GM19372 (cell line): Measurements from ENCODE around the gene SLC18A3.

ENCODE experiments used
- ATAC-seq: cut with Tn5 transposase; IDR thresholded peaks from one replicate; pipeline ENCODE4 v1.9.1; 2021; ENCODE audit warnings: mild to moderate bottlenecking, low read depth, moderate library complexity; ENCODE audit not compliant: unreplicated experiment

The SLC18A3 gene

DNA sequence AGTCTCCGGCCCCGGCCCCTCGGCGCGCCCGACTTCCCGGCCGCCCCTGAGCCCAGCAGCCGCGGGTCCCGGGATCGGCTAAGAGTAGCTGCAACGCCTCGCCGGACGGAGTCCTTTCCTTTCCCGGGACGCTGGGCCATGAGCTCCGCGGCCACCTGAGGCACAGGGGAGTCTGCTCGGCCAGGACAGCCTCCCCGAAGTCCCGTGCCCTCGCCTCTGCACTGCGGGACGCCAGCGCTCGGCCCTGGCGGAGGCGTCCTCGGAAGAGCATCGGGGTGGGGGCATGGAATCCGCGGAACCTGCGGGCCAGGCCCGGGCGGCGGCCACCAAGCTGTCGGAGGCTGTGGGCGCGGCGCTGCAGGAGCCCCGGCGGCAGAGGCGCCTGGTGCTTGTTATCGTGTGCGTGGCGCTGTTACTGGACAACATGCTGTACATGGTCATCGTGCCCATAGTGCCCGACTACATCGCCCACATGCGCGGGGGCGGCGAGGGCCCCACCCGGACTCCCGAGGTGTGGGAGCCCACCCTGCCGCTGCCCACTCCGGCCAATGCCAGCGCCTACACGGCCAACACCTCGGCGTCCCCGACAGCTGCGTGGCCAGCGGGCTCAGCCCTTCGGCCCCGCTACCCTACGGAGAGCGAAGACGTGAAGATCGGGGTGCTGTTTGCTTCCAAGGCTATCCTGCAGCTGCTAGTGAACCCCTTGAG is 502 bp downstream of the SLC18A3 start:
- no peak for ATAC-seq

- ATAC-seq, result no peak
These were observed 1.2 kb downstream of the SLC18A3 start for GRCh38 chr10:49611166-49611815.

DNA sequence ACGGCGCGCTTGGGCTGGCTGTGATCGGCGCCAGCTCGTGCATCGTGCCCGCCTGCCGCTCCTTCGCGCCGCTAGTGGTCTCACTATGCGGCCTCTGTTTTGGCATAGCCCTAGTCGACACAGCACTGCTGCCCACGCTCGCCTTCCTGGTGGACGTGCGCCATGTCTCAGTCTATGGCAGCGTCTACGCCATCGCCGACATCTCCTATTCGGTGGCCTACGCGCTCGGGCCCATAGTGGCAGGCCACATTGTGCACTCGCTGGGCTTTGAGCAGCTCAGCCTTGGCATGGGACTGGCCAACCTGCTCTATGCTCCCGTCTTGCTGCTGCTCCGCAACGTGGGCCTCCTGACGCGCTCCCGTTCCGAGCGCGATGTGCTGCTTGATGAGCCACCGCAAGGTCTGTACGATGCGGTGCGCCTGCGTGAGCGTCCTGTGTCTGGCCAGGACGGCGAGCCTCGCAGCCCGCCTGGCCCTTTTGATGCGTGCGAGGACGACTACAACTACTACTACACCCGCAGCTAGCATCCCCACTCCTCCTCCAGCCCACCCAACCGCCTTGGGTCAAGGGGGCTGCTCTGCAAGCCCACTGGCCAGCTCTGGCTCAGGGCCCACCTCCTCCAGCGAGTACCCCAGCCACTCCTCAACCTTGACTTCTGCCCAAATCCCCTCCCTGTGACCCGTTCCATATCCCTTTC is 1.9 kb downstream of the SLC18A3 start:
- ATAC-seq, result no peak

GRCh38 chr10:49612513-49613164 is 2.5 kb downstream of the SLC18A3 start:
- no peak for ATAC-seq

DNA sequence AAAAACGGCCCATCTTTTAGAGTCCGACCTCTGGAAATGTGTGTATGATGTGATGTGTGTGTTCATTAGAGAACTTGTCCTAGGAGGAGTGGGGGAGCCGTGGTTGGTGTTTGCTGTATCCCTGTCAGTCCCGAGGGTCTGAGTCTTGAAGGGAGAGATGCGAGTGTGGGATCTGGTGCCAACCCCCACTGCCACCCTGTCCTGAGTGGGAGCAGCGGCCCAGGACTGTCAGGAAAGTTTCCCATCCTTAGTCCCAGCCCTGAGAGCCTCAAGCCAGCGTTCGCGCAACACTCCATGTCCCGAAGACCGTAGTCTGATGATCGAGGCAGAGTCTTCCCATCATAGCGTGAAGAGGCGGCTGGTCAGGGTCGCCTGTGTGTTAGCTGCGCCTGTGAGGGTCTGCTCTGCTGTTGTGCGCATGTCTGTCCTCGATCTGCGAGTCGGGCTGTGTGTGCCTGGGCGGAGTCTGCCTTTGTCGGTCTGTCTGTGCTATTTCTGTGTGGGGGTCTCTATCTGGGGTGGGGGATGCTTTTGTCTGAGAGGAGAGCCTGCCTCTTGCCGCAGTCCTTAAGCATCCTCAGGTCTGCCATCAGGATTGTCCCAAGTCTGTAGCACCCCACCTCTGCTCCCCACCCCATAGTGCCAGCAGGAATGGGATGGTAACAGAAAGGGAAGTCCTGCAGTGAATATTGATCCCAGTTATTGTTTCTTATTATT is 3.2 kb downstream of the SLC18A3 start:
- no peak for ATAC-seq

DNA sequence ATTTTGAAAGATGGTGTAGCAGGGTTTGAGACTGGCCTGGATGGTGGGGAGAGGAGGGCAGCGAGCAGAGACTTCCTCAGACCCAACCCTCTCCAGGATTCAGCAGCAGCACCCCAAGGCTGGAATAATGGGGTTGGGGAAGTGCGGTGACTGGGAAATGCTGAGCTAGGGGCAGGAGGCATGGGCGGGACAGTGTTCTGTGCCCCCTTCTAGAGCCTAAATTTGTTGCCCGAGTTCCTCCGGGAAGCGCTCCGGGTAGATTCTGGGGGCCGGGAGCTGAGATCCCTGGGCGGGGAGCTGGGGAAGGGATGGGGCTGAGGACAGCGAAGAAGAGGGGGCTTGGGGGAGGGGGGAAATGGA is 3.8 kb downstream of the SLC18A3 start, which contains the start of gene CHAT:
Gene CHAT (plus strand): TSS at position 156 of the 360 bp plus-strand sequence. CDS start 153 bp downstream, at position 309.
- ATAC-seq, result no peak

GRCh38 chr10:49614242-49615198 is 4.4 kb downstream of the SLC18A3 start:
- no peak for ATAC-seq

- no peak for ATAC-seq
These were observed 5.1 kb downstream of the SLC18A3 start for GRCh38 chr10:49615213-49615612.

DNA sequence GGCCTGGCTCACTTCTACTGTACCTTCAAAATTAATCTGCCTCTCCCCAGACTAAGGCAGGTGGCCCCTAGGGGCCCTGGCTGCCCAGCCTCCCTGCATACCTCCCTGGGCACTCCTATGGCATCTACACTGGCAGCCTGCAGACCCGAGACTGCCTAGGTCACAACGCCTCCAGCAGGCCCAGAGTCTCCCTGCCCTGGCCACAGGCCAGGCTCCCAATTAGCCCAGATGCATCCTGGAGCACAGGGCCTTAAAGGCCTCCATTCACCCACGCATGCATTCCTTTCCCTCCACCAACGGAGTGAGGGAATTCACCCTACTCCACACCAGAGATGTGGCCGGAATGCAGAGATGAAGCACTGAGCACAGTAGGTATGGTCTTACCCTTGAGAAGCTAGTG is 5.6 kb downstream of the SLC18A3 start:
- no peak for ATAC-seq

- no peak for ATAC-seq
These were observed 6.5 kb downstream of the SLC18A3 start for GRCh38 chr10:49616421-49617101.

- no peak for ATAC-seq
These were observed 7.3 kb downstream of the SLC18A3 start for GRCh38 chr10:49617121-49618020.

DNA sequence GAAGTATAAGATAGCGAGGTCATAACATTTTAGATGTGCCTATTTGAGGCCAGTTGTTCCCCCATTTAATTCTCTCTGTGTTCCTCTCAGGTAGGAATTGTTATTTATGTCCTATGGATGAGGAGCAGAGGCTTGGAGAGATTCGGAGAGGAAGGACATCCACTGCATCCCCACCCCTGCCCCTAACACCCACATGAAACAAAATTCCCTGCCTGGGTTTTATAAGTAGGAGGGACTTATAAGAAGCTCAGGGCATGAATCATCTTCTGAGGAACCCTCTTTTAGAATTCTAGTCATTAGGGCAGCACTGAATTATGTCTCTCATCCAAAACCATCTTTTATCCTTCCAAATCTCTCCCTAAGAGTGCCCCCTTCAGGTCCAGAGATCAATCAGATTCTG is 8.7 kb downstream of the SLC18A3 start:
- ATAC-seq, result no peak

- ATAC-seq, result no peak
These were observed 9.5 kb downstream of the SLC18A3 start for GRCh38 chr10:49619613-49620012.

GRCh38 chr10:49620286-49620810 is 10.2 kb downstream of the SLC18A3 start:
- no peak for ATAC-seq

GRCh38 chr10:49620841-49621378 is 10.8 kb downstream of the SLC18A3 start:
- no peak for ATAC-seq

GRCh38 chr10:49621561-49621960 is 11.5 kb downstream of the SLC18A3 start:
- no peak for ATAC-seq
